ENCODE results near the gene REEP5.
A peak's percentile ranks its signal among the peaks of the same experiment; 100 is the strongest.
"Not testable (repeated sequence)": the region's sequence is repeated elsewhere in the genome, so short reads cannot be mapped to it uniquely, and the experiment has no call there.

Gene REEP5

DNA sequence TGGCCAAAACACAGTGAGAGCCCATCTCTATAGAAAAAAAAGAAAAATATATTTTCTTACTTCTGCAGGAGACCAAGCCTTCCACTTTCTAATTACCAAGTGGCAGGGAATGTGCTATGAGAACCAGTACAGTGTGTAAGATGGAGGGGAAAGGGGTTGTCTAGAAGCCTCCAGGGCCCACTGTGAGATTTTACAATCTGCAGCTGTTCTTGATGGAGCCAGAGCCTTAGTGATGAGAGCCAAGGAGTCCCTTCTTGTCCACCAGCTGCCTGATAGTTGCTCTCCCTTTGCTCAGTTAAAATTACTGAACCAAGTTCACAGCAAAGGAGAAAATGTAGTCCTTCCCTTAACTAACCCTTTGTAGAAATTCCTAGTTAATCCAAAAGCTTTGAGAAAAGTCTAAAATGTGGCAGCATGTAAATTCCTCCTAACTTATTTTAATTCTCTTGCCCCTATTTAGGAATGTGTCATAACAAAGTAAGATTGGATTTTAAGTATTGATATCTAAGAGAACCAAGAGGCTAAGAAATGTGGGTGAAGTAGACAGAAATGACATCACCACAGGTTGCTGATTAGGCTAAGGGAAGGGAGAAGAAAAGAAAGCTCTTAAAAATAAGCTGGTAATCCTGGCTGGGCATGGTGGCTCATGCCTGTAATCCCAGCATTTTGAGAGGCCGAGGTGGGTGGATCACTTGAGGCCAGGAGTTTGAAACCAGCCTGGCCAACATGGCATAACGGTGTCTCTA lies 41.6 kb downstream of the REEP5 start:
- FAIRE-seq: no peak

DNA sequence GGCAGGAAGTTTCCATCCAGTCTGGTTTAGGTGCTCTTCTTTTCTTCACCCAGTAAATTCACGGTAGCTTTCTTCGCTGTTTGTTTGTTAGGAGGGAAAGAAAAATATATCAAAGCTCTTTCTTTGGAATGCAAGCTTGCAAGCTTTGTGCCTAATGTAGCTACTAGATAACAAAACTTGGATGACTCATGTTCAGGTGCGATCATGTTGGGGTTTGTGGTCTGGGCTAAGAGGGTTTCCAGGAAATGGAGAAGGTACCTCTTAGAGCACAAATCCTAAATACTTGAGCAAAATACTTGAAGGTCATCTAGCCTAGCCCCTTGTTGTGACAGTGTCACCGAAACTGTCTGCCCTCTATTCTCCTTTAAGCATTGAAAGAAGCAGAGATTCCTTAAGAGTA lies 43.3 kb downstream of the REEP5 start:
- no peak for FAIRE-seq

DNA sequence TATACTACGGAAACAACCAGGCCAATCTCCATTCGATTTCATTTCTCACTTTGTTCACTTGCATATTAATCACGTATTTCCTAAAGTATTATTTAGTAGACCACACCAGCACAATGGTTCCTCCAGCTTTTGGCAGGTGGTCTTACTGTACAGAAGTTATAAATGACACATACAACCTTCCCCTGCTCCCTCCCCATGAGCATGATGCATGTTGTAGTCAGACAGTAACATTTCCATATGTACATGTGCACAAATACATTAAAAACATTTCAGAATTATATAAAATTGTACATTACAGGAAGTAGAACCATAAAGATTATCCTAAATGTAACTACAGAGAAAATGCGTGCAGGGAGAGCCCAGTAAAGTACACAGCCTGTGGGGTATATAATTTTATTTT lies 43.9 kb downstream of the REEP5 start:
- no peak for FAIRE-seq

DNA sequence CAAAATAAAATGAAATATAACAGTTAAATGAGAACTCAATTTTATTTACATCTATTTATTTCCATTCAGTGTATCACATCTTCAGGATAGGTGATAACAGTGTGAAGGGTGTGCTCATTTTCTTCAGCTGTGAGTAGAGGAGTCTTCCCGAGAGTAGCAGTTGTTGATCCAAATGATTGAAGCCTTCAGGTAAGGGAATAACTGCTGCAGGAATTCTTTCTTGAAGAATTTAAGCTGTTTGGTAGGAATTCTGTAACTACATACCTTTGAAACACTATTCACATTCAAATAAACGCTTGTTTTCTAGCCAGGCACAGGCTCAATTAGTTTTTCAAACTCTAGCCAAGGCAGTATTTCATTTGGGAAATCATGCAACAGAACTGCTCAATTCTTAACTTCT lies 45.7 kb downstream of the REEP5 start:
- FAIRE-seq: no peak

- no peak for FAIRE-seq
Observed at GRCh38 chr5:112870966-112871365, 51.1 kb downstream of the REEP5 start.

- no peak for FAIRE-seq
Observed at GRCh38 chr5:112869948-112870347, 52.1 kb downstream of the REEP5 start.

DNA sequence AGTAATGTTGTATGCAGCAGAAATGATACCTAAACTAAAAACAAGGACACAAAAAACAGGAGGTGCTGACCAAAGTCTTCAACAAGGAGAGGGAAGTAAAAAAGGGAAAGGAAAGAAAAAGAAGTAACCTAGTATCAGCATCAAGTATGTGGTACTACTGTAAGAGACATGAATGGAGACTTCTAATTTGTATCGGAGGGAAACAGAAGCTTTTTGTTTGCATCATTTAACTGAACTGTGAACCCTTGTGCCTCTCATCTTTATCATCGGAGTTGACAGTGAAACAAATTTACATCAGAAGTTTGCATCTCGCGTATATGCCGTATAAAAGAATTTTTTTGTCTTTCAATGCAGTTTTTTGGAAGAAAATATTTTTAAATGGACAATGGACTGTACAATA lies 54.6 kb downstream of the REEP5 start:
- FAIRE-seq: no peak

DNA sequence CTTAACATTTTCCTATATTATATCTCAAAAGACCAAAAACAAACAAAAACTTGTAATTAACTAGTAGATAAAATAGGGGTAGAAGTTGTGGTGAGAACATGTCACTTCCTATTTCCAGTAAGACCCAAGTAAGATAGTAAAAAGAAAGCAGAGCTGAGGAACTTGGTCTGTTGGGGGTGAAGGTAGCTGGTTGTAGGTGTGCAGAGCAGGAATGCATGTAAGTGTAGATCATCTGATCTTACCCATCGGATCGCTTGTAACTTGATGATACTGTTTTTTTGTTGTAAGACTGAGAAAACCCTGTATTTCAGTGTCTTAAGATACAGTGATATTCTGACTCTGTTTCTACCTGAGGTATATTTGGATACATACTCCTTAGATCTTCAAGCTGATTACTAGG lies 55.3 kb downstream of the REEP5 start:
- no peak for FAIRE-seq

- no peak for FAIRE-seq
Observed at GRCh38 chr5:112865128-112865527, 56.9 kb downstream of the REEP5 start.

DNA sequence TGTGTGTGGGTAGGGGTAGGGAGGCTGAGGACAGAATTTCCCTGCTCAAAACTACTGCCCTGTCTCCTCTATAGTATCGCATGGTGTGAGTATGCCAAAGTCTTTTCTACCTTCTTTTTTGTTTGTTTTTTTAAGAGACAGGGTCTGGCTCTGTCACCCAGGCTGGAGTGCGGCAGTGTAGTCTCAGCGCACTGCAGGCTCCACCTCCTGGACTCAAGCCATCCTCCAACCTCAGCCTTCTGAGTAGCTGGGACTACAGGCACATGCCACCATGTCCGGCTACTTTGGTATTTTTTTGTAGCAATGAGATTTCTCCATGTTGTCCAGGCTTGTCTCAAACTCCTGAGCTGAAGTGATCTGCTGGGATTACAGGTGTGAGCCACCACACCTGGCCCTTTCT lies 58.5 kb downstream of the REEP5 start:
- no peak for FAIRE-seq

DNA sequence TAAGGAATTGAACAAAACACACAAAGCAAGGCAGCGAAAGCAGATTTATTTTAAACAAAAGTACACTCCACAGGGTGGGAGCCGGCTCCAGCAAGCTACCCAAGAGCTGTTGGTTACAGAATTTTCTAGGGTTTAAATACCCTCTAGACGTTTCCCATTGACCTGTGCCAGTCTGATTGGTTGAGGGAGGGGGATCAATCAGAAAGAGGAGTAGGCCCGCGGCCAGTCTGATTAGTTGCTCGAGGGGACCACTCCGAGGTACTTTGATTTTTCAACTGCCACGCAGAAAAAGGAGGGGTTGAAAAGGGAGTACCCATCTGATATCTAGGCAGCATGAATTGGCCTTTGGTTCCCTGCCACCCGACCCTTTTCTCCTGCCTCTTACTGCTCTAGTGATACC lies 59.9 kb downstream of the REEP5 start:
- no peak for FAIRE-seq

- FAIRE-seq: no peak
Observed at GRCh38 chr5:112861638-112861985, 60.4 kb downstream of the REEP5 start.

- FAIRE-seq: peak; percentile 88
Observed at GRCh38 chr5:112860929-112861637, 60.9 kb downstream of the REEP5 start, which contains the start of gene SRP19. SRP19 (plus strand) TSS chr5:112861287; CDS start chr5:112861377, 90 bp downstream.

DNA sequence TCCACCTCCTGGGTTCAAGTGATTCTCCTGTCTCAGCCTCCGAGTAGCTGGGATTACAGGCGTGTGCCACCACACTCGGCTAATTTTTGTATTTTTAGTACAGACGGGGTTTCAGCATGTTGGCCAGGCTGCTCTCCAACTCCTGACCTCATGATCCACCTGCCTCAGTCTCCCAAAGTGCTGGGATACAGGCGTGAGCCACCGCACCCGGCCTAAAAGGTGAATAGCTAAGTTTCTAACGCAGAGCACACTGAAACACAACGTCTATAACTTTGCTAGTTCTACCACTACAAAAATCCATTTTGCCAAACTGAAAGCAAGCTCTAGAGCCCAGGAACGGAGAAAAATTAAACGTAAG lies 61.5 kb downstream of the REEP5 start:
- not testable (repeated sequence) for FAIRE-seq

GRCh38 chr5:112857866-112858265 lies 64.2 kb downstream of the REEP5 start:
- no peak for FAIRE-seq

- FAIRE-seq: no peak
Observed at GRCh38 chr5:112854651-112855050, 67.4 kb downstream of the REEP5 start.

DNA sequence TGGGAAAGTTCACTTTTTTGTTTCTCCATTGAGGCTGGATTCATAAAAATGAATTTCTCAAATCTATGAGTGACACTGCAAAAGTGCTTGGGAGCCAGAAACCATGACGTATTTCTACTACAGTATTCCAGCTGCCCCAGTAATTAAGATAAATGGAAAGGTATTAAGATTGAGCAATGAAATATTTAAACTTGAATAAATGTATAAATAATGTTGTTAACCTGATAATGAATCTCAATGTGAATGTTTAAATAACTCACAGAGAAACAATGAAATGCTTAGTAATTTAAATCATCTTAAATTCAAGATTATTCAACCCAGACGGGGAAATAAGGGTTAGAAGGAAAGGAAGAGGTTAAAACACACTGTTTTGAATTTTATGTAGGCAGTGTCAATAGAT lies 72.1 kb downstream of the REEP5 start:
- no peak for FAIRE-seq

- peak; percentile 98 for FAIRE-seq
Observed at GRCh38 chr5:112848116-112848811, 73.8 kb downstream of the REEP5 start.

GRCh38 chr5:112847306-112847705 lies 74.7 kb downstream of the REEP5 start:
- peak; percentile 43 for FAIRE-seq

GRCh38 chr5:112846556-112846955 lies 75.5 kb downstream of the REEP5 start:
- no peak for FAIRE-seq

DNA sequence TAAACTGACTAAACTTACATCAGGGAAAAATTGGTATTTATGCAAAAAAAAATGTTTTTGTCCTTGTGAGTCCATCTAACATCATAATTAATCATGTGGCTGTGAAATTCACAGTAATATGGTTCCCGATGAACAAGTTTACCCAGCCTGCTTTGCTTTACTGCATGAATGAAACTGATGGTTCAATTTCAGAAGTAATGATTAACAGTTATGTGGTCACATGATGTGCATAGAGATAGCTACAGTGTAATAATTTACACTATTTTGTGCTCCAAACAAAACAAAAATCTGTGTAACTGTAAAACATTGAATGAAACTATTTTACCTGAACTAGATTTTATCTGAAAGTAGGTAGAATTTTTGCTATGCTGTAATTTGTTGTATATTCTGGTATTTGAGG lies 77.5 kb downstream of the REEP5 start:
- FAIRE-seq: no peak

GRCh38 chr5:112833971-112834370 lies 88.1 kb downstream of the REEP5 start:
- FAIRE-seq: no peak

GRCh38 chr5:112830378-112830777 lies 91.6 kb downstream of the REEP5 start:
- no peak for FAIRE-seq
